HG03097 (cell line): ENCODE data around the gene PARP12.

ENCODE experiments used
- ATAC-seq: cut with Tn5 transposase; IDR thresholded peaks from one replicate; pipeline ENCODE4 v1.9.1; 2021; ENCODE audit not compliant: unreplicated experiment, low FRiP score

Gene PARP12

DNA sequence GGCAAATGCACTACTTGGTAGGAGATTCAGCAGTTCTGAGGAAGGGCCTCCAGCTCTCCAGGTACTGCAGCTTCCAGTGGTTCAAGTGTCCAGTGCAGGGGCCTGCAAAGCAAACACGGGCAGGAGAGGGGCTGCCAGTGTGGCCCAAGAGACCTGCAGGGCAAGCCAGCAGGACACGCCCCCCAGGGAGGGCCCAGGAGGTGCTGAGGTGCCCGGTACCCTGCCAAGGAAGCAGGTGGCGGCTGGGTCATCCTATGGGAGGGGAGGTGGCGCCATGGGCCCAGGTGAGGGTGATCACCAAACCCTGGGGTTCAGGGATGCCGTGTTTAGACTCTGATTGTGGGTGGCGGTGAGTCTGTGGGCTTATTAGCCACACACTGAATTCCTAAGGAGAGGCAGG lies 45.7 kb downstream of the PARP12 start:
- no peak for ATAC-seq

GRCh38 chr7:140016540-140016939 lies 46.2 kb downstream of the PARP12 start:
- no peak for ATAC-seq

GRCh38 chr7:140015471-140015970 lies 47.2 kb downstream of the PARP12 start:
- ATAC-seq: no peak

DNA sequence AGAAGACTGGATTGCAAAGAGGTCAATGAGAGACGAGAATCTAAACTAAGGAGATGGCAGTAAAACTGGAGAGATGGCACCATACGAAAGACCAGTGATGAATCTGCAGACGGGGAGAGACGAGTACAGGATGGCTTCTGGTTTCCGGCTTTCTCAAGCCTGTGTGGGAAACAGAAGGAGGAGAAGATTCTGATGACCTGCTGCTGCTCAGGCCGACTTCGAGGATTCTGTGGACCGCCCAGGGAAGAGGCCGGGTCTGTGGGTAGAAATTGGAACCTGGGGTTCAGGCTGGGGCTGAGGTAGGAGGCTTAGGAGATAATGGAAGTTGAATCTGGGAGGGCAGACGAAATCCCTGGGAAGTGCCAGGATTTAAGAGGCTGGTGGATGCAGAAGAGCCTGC lies 48.6 kb downstream of the PARP12 start:
- ATAC-seq: no peak

GRCh38 chr7:140013676-140014075 lies 49.1 kb downstream of the PARP12 start:
- ATAC-seq: no peak

- ATAC-seq: no peak
These were observed 52.4 kb downstream of the PARP12 start for GRCh38 chr7:140010194-140010895.

DNA sequence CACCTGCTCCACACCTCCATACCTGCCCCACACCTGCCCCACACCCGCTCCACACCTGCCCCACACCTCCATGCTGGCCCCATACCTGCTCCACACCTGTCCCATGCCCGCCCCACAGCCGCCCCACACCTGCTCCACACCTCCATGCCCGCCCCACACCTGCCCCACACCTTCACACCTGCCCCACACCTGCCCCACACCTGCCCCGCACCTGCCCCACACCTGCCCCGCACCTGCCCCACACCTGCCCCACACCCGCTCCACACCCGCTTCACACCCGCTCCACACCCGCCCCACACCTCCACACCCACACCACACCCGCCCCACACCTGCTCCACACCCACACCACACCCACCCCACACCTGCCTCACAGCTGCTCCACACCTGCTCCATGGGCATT lies 53.0 kb downstream of the PARP12 start:
- no peak for ATAC-seq

DNA sequence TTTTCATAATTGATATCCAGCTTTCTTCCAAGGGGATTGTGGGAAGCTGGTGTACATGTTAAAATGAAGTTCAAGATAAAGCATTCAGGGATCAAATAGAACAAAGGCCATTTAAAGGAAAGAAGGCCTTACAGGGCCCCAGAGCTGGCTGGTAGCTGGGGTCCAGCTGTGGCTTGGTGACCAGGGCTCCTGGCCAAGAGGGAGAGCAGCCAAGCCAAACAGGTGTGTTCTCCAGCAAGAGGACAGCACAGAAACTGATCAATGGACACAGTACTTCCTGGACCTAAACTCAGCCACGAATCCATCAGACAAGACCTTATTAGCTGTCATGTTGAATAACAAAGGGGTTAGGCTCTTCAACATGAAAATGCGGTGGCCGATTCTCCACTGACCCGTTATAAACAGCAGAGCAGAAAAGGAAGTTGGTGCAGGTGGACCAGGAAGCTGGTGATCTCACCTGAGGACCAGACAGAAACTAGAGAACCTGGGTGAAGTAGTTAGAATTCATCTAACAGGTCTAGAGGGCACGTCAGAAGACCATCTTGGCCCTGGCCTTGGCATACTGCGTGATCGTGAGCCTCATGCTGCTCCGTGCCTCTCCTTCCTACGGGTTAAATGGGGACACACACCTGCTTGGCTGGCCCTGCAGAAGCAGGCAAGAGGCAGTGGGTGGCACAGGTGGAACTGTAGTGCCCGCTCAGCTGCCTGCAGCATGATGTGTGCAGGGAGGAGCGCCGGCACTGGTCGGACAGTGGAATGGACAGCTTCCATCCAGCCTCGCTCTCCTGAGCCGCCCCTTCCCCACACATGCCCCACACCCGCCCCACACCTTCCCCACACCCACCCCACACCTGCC lies 53.8 kb downstream of the PARP12 start:
- ATAC-seq: no peak

DNA sequence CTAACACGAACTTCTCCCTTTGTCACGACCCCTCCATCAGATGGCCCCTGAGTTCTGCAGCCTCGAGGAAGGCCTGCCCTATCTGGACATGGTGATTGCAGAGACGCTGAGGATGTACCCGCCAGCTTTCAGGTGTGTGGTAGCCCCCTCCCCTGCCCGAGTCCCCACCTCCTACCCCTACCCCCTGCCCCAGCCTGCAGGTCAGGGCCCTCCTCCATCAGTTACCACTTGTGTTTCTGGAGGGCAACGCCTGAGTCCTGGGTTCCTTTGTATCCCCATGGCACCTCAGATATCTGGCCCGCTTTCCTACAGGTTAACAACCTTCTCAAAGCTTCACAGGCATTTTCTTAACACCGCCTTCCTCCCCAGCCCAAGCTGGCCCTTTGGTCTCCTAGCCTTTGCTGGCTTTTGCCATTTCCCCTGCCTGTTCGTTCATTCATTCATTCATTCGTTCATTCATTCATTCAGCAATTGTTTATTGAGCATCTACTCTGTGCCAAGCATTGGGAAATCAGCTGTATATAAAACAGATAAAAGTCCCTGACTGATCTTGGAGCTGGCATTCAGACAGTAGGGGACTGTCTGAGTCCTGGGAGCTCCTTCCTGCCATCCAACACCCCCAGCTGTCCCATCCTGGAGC lies 55.6 kb downstream of the PARP12 start:
- ATAC-seq: no peak

DNA sequence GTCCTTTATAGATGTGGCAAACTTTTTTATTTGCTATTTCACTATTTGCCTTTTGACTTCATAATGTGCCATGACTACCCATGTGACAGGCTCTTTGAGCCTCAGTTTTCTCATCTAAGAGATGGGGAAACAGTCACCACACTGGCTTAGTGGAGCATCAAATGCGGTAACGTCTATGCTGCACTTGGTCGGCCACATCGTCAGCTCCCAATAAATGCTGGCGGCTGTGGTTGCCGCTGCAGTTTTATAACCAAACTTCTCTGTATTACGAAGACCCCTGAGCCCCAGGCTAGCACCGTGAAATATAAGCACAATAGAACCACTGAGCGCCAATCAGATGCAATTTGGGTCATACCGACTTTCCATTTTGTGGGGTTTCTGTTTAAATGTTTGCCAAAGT lies 56.2 kb downstream of the PARP12 start:
- no peak for ATAC-seq

DNA sequence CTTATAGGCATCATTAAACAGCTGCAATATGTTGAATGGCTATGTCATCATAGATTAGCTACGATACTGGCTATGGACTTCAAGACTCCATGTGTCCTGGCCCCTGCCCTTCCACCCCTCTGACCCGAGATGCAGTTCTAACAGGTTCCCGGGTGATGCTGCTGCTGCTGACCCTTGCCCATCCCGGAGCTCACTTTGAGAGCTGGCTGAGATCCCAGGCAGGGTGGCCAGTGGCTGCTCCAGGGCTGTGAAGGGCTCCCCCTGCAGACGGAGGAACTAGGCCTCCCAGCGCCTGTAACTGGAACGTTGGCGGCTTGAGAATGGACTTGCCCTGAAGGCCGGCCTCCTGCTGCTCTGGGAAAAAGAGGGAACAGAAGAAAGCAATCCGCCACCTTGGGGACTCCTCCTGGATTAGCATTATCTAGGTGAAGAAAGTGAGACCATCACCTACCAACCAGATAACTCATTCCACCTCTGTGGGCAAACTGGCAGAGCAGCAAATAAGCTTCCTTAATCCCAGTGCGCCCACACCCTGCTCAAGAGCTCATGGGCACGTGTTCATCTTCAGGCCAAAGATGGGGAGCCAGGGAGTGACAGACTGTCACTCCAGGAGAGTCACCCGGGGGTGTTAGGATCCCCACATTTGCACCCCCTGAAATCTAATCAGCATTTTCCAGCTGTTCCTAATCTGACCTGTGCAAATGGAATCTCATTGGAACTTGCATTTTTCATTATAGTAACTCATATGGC lies 56.8 kb downstream of the PARP12 start:
- ATAC-seq: no peak

DNA sequence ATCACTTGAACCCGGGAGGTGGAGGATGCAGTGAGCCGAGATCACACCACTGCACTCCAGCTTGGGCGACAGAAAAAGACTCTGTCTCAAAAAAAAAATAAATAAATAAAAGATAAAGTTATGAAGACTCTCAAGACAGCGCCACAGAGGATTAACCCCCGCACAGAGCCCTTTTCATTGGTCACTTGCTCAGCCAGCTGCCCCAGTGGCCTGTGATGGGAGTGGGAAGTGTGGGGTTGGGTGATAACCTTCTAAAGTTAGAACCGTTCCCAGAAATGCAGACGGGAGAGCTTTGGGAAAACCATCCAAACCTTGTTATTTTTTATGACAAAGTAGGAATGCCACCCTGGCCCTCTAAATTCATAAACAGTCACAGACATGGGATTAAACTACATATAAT lies 57.4 kb downstream of the PARP12 start:
- no peak for ATAC-seq

GRCh38 chr7:140004672-140005071 lies 58.1 kb downstream of the PARP12 start:
- ATAC-seq: no peak

- no peak for ATAC-seq
These were observed 58.8 kb downstream of the PARP12 start for GRCh38 chr7:140003913-140004382.

DNA sequence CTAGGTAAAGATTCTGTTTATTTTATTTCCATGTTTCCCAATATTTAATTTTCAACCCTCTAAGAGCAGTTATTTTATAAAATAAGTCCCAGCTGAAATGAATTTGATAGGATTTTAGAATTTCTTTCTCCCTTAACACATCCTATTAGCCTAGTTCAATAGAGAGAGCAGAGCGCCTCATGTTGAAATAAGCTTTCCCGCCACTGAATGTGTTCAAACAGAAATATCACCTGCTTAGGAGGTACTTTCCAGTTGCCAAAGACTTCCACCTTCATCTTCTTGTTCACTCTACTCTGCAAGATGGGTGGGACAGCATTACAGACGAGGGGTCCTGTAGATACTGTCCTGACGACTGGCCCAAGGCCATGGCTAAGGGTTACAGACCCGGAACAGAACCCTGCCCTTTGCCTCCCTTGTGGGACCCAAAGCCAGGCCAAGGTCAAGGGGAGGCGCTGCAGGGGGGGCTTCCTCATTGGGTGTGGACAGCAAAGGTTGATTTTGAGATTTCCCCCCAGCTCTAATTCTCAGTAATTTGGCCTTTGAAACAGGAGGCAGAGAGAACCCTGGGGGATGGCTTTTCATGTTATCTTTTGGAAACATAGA lies 62.0 kb downstream of the PARP12 start:
- no peak for ATAC-seq

- ATAC-seq: no peak
These were observed 63.2 kb downstream of the PARP12 start for GRCh38 chr7:139999516-139999915.

DNA sequence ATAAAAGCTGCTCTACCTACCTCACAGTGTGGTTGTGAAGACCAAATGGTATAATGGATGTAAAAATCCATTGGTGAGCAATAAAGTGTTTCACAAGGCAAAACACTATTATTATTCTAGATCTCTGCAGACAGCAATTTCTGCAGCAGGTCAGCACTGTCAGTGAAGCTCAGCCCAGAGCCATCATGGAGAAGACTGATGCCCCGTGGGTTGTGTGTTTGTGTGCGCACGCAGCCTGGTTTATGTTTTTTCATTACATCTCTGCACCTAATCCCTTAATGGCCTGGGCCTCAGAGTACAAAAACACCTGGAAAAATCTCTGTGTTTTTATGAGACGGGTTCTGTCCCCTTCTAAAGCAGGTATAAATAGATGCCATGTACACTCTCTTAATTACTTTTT lies 64.2 kb downstream of the PARP12 start:
- no peak for ATAC-seq

- no peak for ATAC-seq
These were observed 67.5 kb downstream of the PARP12 start for GRCh38 chr7:139995017-139995915.

GRCh38 chr7:139994356-139994755 lies 68.4 kb downstream of the PARP12 start:
- ATAC-seq: no peak
